OCI-LY1 (cell line): ENCODE measurements around the gene CHAF1A.
A peak's percentile ranks its signal among the peaks of the same experiment; 100 is the strongest.

Source experiments
- H2AFZ ChIP-seq: fragments of 200-600 bp; sonication (generic), shearing (Covaris generic); 2 replicates; pipeline ENCODE4 v1.6.0; 2014; ENCODE audit warnings: antibody characterized with exemption, mild to moderate bottlenecking, low read length
- H3F3A ChIP-seq: fragments of 200-600 bp; sonication (generic), shearing (Covaris generic); 2 replicates; pipeline ENCODE4 v1.6.0; 2014; ENCODE audit warnings: mild to moderate bottlenecking, antibody characterized with exemption, low read length, moderate library complexity; ENCODE audit not compliant: insufficient read depth
- H3K27ac ChIP-seq: fragments of 200-600 bp; sonication (generic); 2 replicates; pipeline ENCODE4 v1.5.1; 2014; ENCODE audit warnings: low read length, mixed run types, mild to moderate bottlenecking, low read depth; ENCODE audit not compliant: poor library complexity, severe bottlenecking
- H3K27me3 ChIP-seq: fragments of 200-600 bp; sonication (generic); 2 replicates; pipeline ENCODE4 v1.6.0; 2014; ENCODE audit warnings: antibody characterized with exemption, mild to moderate bottlenecking, low read length, moderate library complexity; ENCODE audit not compliant: insufficient read depth
- H3K36me3 ChIP-seq: fragments of 200-600 bp; sonication (generic); 2 replicates; pipeline ENCODE4 v1.6.1; 2014; ENCODE audit warnings: mild to moderate bottlenecking, antibody characterized with exemption, low read length, moderate library complexity, mixed read lengths; ENCODE audit not compliant: insufficient read depth
- H3K4me1 ChIP-seq: fragments of 200-600 bp; sonication (generic); 2 replicates; pipeline ENCODE4 v1.5.1; 2014; ENCODE audit warnings: mild to moderate bottlenecking, low read length, moderate library complexity; ENCODE audit not compliant: insufficient read depth, severe bottlenecking
- H3K4me2 ChIP-seq: fragments of 200-600 bp; sonication (generic), shearing (Covaris generic); 2 replicates; pipeline ENCODE4 v1.6.1; 2014; ENCODE audit warnings: low read length
- H3K4me3 ChIP-seq: fragments of 200-600 bp; sonication (generic); 2 replicates; pipeline ENCODE4 v1.5.1; 2014; ENCODE audit warnings: low read length, low read depth, mild to moderate bottlenecking, mixed read lengths; ENCODE audit not compliant: poor library complexity, severe bottlenecking
- H3K79me2 ChIP-seq: fragments of 200-600 bp; shearing (Covaris generic); 2 replicates; pipeline ENCODE4 v1.6.1; 2016; ENCODE audit warnings: mixed run types, low read length, mixed read lengths; ENCODE audit not compliant: insufficient read depth
- H3K9ac ChIP-seq: fragments of 200-600 bp; sonication (generic), shearing (Covaris generic); 2 replicates; pipeline ENCODE4 v1.6.1; 2014; ENCODE audit warnings: mild to moderate bottlenecking, low read length, mixed read lengths
- H3K9me2 ChIP-seq: fragments of 200-600 bp; sonication (generic), shearing (Covaris generic); 2 replicates; pipeline ENCODE4 v1.6.1; 2014; ENCODE audit warnings: low read depth, mild to moderate bottlenecking, low read length, mixed read lengths
- H3K9me3 ChIP-seq: fragments of 200-600 bp; shearing (Covaris generic); 2 replicates; pipeline ENCODE4 v1.6.1; 2014; ENCODE audit warnings: low read length, mixed read lengths
- H4K20me1 ChIP-seq: fragments of 200-600 bp; sonication (generic), shearing (Covaris generic); 2 replicates; pipeline ENCODE4 v1.6.0; 2016; ENCODE audit warnings: mild to moderate bottlenecking, low read length; ENCODE audit not compliant: insufficient read depth
- CTCF ChIP-seq: fragments of 200-600 bp; sonication (generic), shearing (Covaris generic); IDR thresholded peaks from 2 replicates; pipeline ENCODE4 v1.5.1; 2017; ENCODE audit warnings: mild to moderate bottlenecking, antibody characterized with exemption, low read length, moderate library complexity, mixed read lengths
- EZH2 ChIP-seq: fragments of 200-600 bp; sonication (generic), shearing (Covaris generic); IDR thresholded peaks from 2 replicates; pipeline ENCODE4 v1.8.0; 2017; ENCODE audit warnings: borderline replicate concordance, mixed run types, mild to moderate bottlenecking, antibody characterized with exemption, low read length, moderate library complexity, mixed read lengths

The CHAF1A gene

GRCh38 chr19:4455719-4456475 lies 53.5 kb downstream of the CHAF1A start:
- no peaks in the 10 kb centered on the region for H4K20me1 ChIP-seq
- TF ChIP-seq CTCF (no peak), EZH2 (no peak)
- H3K4me2 ChIP-seq, result peak overlapping the region; percentile 86
- H3K9me2 ChIP-seq, result no peaks in the 10 kb centered on the region
- H3F3A ChIP-seq, result no peaks in the 10 kb centered on the region
- H3K9me3 ChIP-seq, result no peaks in the 10 kb centered on the region
- peaks cover 24% of the 10 kb centered on the region for H3K4me1 ChIP-seq
- no peaks in the 10 kb centered on the region for H3K27me3 ChIP-seq
- no peak overlapping the region for H2AFZ ChIP-seq
- H3K4me3 ChIP-seq, result peak overlapping the region; percentile 70
- no peaks in the 10 kb centered on the region for H3K79me2 ChIP-seq
- H3K36me3 ChIP-seq, result peaks cover 17% of the 10 kb centered on the region; the same call in 1 of the 2 replicates
- peak overlapping the region; percentile 67; the same call in 1 of the 2 replicates for H3K9ac ChIP-seq
- H3K27ac ChIP-seq, result no peak overlapping the region

GRCh38 chr19:4456476-4456842 lies 54.0 kb downstream of the CHAF1A start:
- no peak overlapping the region for H2AFZ ChIP-seq
- peak overlapping the region; percentile 67; the same call in 1 of the 2 replicates for H3K9ac ChIP-seq
- no peak overlapping the region for H3K27ac ChIP-seq
- H3K9me3 ChIP-seq, result no peaks in the 10 kb centered on the region
- no peaks in the 10 kb centered on the region for H3K79me2 ChIP-seq
- H3K36me3 ChIP-seq, result peaks cover 17% of the 10 kb centered on the region; the same call in 1 of the 2 replicates
- no peaks in the 10 kb centered on the region for H4K20me1 ChIP-seq
- H3K9me2 ChIP-seq, result no peaks in the 10 kb centered on the region
- H3K4me2 ChIP-seq, result peak overlapping the region; percentile 86
- peaks cover 24% of the 10 kb centered on the region for H3K4me1 ChIP-seq
- TF ChIP-seq EZH2, result no peak
- TF ChIP-seq CTCF, result no peak
- no peaks in the 10 kb centered on the region for H3K27me3 ChIP-seq
- H3F3A ChIP-seq, result no peaks in the 10 kb centered on the region
- peak overlapping the region; percentile 70 for H3K4me3 ChIP-seq

- Histone ChIP-seq H3K36me3 (peaks cover 15% of the 10 kb centered on the region; the same call in 1 of the 2 replicates), H3K27ac (peak overlapping the region; percentile 55), H4K20me1 (no peaks in the 10 kb centered on the region), H3F3A (no peaks in the 10 kb centered on the region), H2AFZ (no peak overlapping the region), H3K79me2 (no peaks in the 10 kb centered on the region), H3K9me2 (no peaks in the 10 kb centered on the region), H3K4me2 (peak overlapping the region; percentile 86), H3K4me3 (peak overlapping the region; percentile 70), H3K4me1 (peaks cover 24% of the 10 kb centered on the region), H3K9ac (peak overlapping the region; percentile 69), H3K27me3 (no peaks in the 10 kb centered on the region), H3K9me3 (no peaks in the 10 kb centered on the region)
- TF ChIP-seq CTCF (no peak), EZH2 (no peak)
Observed at GRCh38 chr19:4456843-4457653, 54.6 kb downstream of the CHAF1A start.
